Activated CD4-positive, alpha-beta T cell treated with anti-CD3 and anti-CD28 coated beads for 4 hours (primary cell): ENCODE measurements around the gene WNT3A.

Experiments
- DNase-seq, 2 donors: peaks; one replicate each; pipeline ENCODE4 v3.0.0-alpha.2; 2020

The WNT3A gene

DNA sequence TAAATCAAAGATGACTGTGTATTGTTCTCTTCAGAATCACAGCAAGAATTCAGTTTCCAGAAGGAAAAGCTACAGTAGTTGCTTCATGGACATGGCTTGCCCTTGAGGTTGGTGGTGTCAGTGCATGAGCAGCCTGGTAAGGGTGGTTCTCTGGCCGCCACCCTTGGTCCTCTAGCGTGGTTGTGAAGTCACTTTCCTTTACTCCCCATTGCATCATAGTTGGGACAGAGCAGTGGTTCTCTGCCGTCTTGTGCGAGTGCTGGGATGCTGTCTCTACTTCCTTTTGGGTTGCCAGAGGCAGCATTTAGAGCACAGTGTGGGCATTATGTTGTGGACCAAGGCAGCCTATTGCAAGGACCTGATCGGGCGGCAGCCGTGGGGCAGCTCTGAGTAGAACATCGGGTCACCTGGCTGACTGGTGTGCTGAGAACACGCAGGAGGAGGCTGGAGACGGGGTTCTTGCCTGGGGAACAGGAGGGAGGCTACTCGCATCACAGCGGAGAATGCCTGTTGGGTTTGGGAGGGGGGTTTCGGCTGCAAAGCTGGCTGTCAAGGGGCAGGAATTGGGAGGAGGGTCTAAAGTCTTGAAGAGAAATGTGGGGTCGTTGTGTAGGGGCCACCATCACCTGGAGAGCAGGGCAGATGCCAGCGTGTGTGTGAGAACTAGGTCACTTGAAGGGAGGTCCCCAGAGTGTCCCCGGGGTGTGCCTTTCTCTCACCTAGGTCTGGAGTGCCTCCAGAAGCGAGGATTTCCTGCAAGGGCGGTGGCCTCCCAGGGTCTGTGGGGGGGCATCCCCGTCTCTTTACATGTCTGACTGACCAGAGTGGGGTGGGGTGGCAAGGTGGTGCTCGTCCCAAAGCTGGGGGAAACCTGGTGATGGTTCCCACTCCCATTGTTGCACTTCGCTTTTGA lies 82.0 kb downstream of the WNT3A start:
- DNase-seq: no peak

DNA sequence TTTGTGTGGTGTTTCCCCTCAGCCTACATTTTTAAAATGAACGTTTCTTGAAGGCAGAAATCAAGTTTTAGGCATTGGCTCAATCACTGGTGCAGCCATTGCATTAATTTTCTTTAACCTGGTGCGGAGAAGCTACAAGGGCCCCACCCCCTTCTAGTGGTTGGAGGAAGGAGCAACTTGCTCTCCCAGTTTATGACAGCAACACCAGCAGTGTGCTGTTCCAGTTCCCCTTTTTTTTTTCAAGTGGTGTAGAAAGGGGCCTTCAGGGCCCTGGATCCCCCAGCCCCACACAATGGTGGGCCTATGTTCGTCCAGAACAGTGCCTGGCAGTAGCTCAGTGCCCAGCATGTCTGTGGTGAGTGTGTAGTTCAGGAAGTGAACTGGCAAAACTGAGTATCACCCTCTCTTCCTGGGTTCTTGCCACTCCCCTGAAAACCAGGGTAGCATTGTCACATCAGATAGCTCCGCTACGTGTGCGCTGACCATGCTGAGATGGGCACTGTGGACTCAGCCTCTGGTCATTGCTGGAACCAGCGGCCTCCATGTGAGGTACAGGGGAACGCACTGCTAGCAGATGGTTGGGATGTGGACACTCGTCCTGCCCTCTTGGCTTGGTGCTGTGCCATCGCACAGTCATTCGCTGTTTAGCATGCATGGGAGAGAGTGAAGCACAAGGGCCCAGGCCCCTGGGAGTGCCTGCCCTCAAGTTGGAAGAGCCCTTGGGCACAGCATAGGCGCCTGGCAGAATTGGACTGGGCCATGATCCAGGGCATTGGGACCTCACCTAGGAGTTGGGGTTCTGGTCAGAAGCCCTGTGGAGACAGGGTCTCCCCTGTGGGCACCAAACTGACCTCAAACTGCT lies 83.0 kb downstream of the WNT3A start:
- no peak for DNase-seq

- DNase-seq: no peak
Measured at GRCh38 chr1:228090613-228091081, 83.8 kb downstream of the WNT3A start.

DNA sequence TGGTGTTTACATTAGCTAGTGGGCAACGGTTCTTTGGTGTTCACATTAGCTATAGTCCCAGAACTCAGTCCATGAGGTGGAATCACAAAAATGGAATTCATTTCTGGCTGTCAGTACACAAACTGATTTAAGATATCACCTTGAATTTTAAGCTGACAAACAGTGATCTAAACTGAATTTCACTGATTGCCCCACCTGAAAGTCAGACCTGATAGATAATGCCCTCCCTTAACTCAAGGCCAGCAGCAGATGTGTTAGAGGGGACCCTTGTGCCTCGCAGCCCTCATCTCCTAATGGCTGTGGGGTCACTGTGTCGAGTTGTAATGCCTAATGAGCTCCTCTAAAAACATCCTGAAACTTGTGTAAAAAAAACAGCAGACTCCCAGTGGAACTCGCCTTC lies 84.3 kb downstream of the WNT3A start:
- DNase-seq: no peak

DNA sequence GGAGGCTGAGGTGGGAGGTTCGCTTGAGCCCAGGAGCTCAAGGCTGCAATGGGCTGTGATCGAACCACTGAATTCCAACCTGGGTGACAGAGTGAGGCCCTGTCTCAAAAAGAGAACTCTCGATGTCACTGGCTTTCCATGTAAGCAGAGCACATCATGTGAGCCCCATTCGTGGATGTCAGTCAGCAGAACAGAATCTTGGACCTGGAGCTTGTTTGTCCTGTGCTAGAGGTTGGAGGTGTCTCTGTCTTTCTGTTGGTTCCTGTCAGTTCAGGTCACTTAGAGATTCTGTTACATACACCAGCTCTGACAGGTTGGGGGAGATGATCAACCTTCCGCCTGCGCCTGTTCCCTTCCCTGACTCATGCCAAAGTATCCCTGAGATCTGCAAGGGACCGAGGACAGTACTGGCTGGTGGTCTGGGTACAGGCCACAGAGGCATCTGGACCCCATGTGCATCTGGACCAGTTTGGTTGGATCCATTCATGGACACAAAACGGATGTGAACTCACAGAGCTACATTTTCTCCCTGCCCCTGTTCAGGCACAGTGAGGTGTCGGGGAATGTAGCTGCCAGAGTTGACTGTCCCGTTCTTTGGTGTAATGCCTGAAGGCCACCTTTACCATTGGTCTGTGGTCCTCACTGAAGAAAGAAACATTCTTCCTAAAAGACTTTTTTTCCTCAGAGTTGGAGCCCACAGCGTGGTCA lies 85.7 kb downstream of the WNT3A start:
- DNase-seq: no peak

GRCh38 chr1:228093050-228093906 lies 86.5 kb downstream of the WNT3A start:
- no peak for DNase-seq

DNA sequence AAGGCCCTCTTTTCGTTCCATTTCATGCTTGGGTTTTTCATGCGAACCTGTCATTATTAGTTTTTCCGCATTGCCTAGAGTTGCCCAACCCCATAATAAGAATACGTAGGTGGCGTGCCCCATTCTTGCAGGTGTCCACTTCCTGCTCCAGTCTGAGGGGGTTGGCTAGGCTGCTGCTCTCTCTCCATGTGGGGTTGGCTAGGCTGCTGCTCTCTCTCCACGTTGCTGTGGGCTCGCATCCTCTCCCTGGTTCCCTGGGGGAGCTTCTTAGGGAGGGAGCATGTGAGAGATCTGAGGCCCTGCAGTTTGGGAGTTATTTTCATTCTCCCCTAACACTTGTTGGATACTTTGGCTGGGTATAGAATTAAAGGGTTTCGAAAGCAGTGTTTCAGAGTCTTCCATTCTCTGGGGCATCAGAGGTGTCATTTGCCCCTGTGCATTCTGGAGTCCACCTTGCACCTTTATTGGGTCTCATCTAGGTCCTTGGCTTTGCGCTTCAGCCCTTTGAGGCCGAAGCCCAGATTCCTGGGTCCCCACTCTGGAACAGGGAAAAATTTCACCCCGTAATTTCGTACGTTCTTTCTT lies 87.7 kb downstream of the WNT3A start:
- DNase-seq: no peak

DNA sequence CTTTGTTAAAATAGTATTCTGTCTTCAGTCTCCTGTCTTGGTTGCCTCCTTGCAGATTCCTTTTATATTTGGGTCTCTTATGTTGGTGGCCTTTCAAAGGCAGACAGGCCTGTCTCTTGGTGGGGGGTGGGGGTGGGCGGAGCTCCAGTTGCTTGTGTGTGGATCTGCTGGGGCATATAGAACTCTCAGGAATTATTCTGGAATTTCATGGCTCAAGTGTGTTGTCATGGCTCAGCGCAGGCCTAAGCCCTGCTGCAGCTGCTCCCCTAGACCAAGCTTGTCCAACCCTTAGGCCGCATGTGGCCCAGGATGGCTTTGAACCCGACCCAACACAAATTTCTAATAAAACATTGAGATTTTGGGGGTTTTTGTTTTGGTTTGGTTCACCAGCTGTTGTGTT lies 88.4 kb downstream of the WNT3A start:
- DNase-seq: no peak

DNA sequence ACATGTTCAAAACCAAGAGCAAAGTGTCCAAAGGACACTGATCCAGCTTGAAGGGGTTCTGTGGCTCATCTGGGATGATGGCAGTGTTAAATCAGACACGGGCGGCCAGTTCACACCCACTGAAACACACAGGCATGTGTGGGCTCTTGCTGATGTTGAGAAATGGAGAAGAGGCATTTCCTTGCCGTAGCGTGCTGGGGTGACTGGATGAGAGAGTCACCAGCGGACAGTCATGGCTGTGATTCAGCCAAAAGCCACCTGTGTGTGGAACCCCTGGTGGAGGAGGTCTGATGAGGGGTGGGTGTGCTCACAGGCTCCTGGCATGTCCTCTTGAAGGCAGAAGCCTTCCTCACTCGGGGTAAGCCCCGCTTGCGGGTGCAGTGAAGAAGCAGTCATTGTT lies 89.1 kb downstream of the WNT3A start:
- DNase-seq: no peak

GRCh38 chr1:228096416-228097332 lies 89.9 kb downstream of the WNT3A start:
- DNase-seq: no peak

DNA sequence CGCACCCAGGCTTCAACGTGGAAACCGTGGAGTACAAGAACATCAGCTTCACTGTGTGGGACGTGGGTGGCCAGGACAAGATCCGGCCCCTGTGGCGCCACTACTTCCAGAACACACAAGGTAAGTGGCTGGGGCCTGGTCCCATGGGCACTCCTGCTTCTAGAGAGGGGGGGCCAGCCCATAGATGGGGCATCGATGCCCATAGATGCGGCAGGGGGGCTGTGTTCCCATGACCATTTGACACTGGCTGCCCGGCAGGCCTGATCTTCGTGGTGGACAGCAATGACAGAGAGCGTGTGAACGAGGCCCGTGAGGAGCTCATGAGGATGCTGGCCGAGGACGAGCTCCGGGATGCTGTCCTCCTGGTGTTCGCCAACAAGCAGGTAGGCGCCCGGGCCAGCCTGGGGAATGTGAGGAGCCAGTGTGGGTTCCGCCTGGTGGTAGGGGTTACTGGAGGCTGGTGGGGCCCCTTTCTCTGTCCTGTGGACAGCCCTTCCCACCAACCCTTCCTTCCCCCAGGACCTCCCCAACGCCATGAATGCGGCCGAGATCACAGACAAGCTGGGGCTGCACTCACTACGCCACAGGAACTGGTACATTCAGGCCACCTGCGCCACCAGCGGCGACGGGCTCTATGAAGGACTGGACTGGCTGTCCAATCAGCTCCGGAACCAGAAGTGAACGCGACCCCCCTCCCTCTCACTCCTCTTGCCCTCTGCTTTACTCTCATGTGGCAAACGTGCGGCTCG lies 90.7 kb downstream of the WNT3A start:
- DNase-seq: peak in 1 of 2 donors; percentile 0

DNA sequence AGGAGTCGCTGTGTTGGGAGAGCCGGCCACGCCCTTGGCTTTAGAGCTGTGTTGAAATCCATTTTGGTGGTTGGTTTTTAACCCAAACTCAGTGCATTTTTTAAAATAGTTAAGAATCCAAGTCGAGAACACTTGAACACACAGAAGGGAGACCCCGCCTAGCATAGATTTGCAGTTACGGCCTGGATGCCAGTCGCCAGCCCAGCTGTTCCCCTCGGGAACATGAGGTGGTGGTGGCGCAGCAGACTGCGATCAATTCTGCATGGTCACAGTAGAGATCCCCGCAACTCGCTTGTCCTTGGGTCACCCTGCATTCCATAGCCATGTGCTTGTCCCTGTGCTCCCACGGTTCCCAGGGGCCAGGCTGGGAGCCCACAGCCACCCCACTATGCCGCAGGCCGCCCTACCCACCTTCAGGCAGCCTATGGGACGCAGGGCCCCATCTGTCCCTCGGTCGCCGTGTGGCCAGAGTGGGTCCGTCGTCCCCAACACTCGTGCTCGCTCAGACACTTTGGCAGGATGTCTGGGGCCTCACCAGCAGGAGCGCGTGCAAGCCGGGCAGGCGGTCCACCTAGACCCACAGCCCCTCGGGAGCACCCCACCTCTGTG lies 91.6 kb downstream of the WNT3A start:
- no peak for DNase-seq

DNA sequence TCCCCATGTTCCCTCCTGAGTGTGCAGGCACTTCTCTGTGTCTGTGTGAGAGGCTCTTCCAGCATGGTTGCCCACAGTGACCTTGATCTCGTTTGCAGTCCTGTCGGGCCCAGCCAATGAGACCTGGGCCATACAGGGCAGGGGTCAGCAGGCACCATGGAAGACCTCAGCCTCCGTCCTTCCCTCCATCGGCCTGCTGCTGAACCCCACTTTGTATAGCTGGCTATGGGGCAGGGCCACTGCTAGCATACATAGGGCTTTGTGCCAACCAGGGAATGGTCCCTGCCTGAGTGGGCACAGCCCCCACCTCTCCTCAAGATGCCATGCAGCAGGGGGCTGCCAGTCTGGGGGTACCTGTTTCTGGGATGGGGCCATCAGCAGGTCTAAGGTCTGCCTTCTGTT lies 92.5 kb downstream of the WNT3A start:
- no peak for DNase-seq

- no peak for DNase-seq
Measured at GRCh38 chr1:228100822-228101613, 94.2 kb downstream of the WNT3A start.

DNA sequence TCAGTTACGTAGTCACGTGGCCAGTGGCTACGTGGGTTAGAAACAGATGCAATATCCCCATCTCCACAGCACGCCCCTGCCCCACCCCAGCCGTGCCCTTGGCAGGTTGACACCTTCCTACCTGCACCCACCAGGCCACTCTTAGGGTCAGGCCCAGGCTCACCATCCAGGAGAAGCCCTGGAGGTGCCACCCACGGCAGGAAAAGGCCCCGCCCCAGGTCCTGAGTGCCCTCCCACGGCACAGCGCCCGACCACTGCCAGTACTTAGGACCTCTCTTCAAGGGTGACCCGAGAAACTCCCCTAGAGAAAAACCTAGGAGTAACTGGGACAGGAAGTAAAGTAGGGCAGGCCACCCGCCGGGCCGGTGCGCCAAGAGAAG lies 94.8 kb downstream of the WNT3A start:
- DNase-seq: no peak

DNA sequence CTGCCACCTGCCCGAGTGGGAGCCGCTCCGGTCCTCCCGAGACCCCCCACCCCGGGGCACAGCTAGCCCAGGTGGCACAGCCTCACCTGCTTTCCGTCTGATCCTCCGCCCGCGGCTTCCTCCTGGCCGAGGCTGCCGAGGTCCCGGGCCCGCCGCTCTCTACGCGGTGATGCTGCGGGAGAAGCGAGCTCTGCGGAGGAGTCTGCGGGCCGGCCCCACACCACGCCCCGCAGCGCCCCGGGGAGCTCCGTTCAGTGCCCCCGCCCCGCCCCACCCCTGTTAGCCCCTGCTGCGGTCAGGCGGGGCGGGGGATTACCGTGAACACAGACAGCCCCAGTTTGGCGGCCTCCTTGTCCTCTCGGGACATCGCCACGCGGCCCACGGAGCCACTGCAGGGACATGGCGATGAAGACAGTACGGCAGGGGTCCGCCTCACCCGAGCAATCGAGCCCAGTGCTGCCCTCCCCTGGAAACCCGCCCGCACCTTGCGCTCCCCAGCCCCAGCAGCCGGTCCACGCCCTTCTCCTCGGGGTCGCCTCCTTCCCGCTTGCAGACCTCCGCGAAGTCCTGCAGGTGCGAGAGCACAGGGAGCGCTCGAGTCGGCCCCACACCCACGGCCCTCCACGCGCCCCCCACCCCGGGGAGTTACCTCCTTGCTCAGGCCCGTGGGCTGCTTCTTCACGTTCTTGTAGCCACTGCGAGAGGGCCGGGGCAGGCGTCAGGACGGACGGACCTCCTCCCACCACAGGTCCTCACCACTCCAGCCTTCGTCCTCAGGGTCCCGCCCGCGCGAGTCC lies 95.4 kb downstream of the WNT3A start:
- peak; percentile 46 to 56 for DNase-seq

DNA sequence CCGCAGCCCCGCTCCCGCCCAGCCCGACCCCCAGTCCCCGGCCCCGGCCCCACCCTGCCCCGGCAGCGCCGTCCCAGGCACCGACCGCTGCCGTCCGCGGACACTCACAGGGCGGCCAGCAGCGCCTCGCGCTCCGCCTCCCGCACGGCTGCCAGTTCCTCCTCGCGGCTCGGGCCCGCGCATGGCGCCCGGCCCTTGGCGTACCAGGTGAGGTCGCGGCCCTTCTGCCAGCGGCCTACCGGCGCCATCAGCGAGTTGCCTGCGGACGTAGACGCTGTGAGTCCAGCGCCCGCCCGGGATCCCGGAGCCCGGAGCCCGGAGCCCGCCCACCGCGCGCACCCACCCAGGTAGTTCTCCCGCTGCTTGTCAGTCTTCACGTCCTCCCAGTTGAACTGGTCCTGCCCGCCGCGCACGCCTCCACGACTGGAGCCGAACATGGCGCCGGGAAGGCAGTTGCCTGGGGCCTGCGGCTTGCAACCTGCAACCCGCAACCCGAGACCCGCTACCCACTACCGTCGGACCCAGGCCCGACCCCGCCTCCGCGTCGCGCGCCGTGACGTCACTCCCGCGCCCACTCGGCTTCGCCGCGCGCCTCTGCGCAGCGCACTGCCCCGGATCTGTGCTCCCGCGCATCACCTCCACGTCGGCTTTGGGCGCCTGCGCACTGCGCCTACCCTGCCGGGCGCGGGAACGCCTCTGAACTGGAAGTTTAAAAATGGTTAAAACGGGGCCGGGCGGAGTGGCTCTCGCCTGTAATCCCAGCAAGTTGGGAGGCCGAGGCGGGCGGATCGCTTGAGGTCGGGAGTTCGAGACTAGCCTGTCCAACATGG lies 96.2 kb downstream of the WNT3A start, which contains the start of gene C1orf35:
Gene C1orf35, minus strand, starts transcription at position 535 of the 830 bp plus-strand sequence. Its CDS starts 98 bp downstream, at position 437.
- DNase-seq: peak; percentile 91 to 92
